Measurements from ENCODE around the gene ZG16B.

The ZG16B gene

GRCh38 chr16:2822496-2822895, 7.6 kb upstream of the ZG16B start:
- TF ChIP-seq ZNF70 (CRISPR knock-in tag; IDR thresholded peaks at IDR 0.05), result no peak
- no peak for TF ChIP-seq BACH2 (CRISPR knock-in tag; IDR thresholded peaks at IDR 0.05; ENCODE audit: borderline replicate concordance)
- no peak for TF ChIP-seq TSHZ2 (CRISPR knock-in tag; IDR thresholded peaks at IDR 0.05)
- TF ChIP-seq ISL1 (CRISPR knock-in tag; IDR thresholded peaks at IDR 0.05), result no peak
- no peak for TF ChIP-seq ZFP3 (CRISPR knock-in tag; IDR thresholded peaks at IDR 0.05)
- no peak for TF ChIP-seq SNAI2 (CRISPR knock-in tag; IDR thresholded peaks at IDR 0.05)
- TF ChIP-seq ARNTL (CRISPR knock-in tag; IDR thresholded peaks at IDR 0.05; ENCODE audit: borderline replicate concordance, low read depth), result no peak
- TF ChIP-seq RARB (CRISPR knock-in tag; IDR thresholded peaks at IDR 0.05), result no peak
- TF ChIP-seq GLIS3 (CRISPR knock-in tag; IDR thresholded peaks at IDR 0.05), result no peak
- TF ChIP-seq ZC3H10 (CRISPR knock-in tag; IDR thresholded peaks at IDR 0.05), result no peak
- ATAC-seq, result no peak

- no peak for TF ChIP-seq ZNF70 (CRISPR knock-in tag; IDR thresholded peaks at IDR 0.05)
- ATAC-seq, result no peak
Observed at GRCh38 chr16:2824626-2825025, 5.5 kb upstream of the ZG16B start.

GRCh38 chr16:2825049-2825742, 4.9 kb upstream of the ZG16B start:
- ATAC-seq, result no peak
- no peak for TF ChIP-seq CREB5 (CRISPR knock-in tag; IDR thresholded peaks at IDR 0.05; ENCODE audit: low read depth)

GRCh38 chr16:2825906-2826305, 4.2 kb upstream of the ZG16B start:
- TF ChIP-seq ZC3H10 (CRISPR knock-in tag; IDR thresholded peaks at IDR 0.05) (no peak), RARB (CRISPR knock-in tag; IDR thresholded peaks at IDR 0.05) (no peak), POU6F1 (CRISPR knock-in tag; IDR thresholded peaks at IDR 0.05; ENCODE audit: borderline replicate concordance, low read depth) (no peak), CREB5 (CRISPR knock-in tag; IDR thresholded peaks at IDR 0.05; ENCODE audit: low read depth) (no peak), TSHZ2 (CRISPR knock-in tag; IDR thresholded peaks at IDR 0.05) (no peak), ZNF70 (CRISPR knock-in tag; IDR thresholded peaks at IDR 0.05) (no peak), ARNTL (CRISPR knock-in tag; IDR thresholded peaks at IDR 0.05; ENCODE audit: borderline replicate concordance, low read depth) (no peak)
- ATAC-seq, result no peak

GRCh38 chr16:2826591-2827373, 3.3 kb upstream of the ZG16B start:
- no peak for TF ChIP-seq BACH2 (CRISPR knock-in tag; IDR thresholded peaks at IDR 0.05; ENCODE audit: borderline replicate concordance)
- no peak for ATAC-seq

All from SK-N-SH treated with all-trans-retinoic acid at 6 μM for 48 hours (cell line).